ENCODE measurements around the gene C19orf25. TPM values are rescaled to one million over a fixed set of nuclear protein-coding genes. Genes with fewer than 3 reads are reported as not detected.

The C19orf25 gene
- total and polyA plus RNA-seq, 2 of the 13 experiments (the other 11 are each of a cell fraction or from before 2014, with no cell fraction given) = 14.2 to 32.4 TPM

- TF ChIP-seq ZBTB7B (CRISPR knock-in tag; IDR thresholded peaks at IDR 0.05) (no peak; the same call in 1 of the 2 replicates), ZNF331 (CRISPR knock-in tag; IDR thresholded peaks at IDR 0.05) (no peak), FOXA1 (IDR thresholded peaks at IDR 0.05) (no peak), FOXA1 (CRISPR knock-in tag; IDR thresholded peaks at IDR 0.05) (0 out of 2 replicates have a peak, but pooled peaks have one; percentile 7), KDM4B (CRISPR knock-in tag; IDR thresholded peaks at IDR 0.05) (no peak), ZFP36L2 (CRISPR knock-in tag; IDR thresholded peaks at IDR 0.05) (no peak), MTF2 (CRISPR knock-in tag; IDR thresholded peaks at IDR 0.05; ENCODE audit: borderline replicate concordance) (no peak), CSRNP2 (CRISPR knock-in tag; conservative IDR thresholded peaks at IDR 0.05; ENCODE audit: low read depth) (no peak), WIZ (CRISPR knock-in tag; IDR thresholded peaks at IDR 0.05) (no peak), ZNF343 (CRISPR knock-in tag; IDR thresholded peaks at IDR 0.05) (no peak), SPEN (CRISPR knock-in tag; IDR thresholded peaks at IDR 0.05; ENCODE audit: low read depth) (peak; percentile 70), ZIK1 (CRISPR knock-in tag; IDR thresholded peaks at IDR 0.05; ENCODE audit: borderline replicate concordance, low read depth) (no peak), BRF2 (CRISPR knock-in tag; IDR thresholded peaks at IDR 0.05) (no peak), ZNF775 (CRISPR knock-in tag; IDR thresholded peaks at IDR 0.05; ENCODE audit: borderline replicate concordance) (no peak), JUND (CRISPR knock-in tag; IDR thresholded peaks at IDR 0.05) (no peak), PCBP1 (IDR thresholded peaks at IDR 0.05; ENCODE audit: borderline replicate concordance, low read depth, low read length) (0 out of 2 replicates have a peak, but pooled peaks have one; percentile 63), ZNF644 (CRISPR knock-in tag; IDR thresholded peaks at IDR 0.05; ENCODE audit: low read depth) (no peak), ZNF737 (CRISPR knock-in tag; IDR thresholded peaks at IDR 0.05; ENCODE audit: borderline replicate concordance) (no peak)
- TF ChIP-seq, protein P1, sequence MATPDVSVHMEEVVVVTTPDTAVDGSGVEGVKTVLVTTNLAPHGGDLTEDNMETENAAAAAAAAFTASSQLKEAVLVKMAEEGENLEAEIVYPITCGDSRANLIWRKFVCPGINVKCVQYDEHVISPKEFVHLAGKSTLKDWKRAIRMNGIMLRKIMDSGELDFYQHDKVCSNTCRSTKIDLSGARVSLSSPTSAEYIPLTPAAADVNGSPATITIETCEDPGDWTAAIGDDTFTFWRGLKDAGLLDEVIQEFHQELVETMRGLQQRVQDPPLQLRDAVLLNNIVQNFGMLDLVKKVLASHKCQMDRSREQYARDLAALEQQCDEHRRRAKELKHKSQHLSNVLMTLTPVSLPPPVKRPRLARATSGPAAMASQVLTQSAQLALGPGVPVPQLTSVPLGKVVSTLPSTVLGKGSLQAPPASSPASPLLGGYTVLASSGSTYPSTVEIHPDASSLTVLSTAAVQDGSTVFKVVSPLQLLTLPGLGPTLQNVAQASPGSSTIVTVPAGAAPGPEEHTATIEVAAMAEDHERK (CRISPR knock-in tag; IDR thresholded peaks at IDR 0.05; ENCODE audit: low read depth) = no peak
- TF ChIP-seq, protein P2, sequence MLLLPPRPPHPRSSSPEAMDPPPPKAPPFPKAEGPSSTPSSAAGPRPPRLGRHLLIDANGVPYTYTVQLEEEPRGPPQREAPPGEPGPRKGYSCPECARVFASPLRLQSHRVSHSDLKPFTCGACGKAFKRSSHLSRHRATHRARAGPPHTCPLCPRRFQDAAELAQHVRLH (CRISPR knock-in tag; IDR thresholded peaks at IDR 0.05; ENCODE audit: borderline replicate concordance, low read depth) = no peak
- TF ChIP-seq, protein P3, sequence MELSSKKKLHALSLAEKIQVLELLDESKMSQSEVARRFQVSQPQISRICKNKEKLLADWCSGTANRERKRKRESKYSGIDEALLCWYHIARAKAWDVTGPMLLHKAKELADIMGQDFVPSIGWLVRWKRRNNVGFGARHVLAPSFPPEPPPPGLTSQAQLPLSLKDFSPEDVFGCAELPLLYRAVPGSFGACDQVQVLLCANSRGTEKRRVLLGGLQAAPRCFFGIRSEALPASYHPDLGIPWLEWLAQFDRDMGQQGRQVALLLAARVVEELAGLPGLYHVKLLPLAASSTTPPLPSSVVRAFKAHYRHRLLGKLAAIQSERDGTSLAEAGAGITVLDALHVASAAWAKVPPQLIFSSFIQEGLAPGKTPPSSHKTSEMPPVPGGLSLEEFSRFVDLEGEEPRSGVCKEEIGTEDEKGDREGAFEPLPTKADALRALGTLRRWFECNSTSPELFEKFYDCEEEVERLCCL (CRISPR knock-in tag; IDR thresholded peaks at IDR 0.05; ENCODE audit: borderline replicate concordance) = no peak
- TF ChIP-seq, protein P4, sequence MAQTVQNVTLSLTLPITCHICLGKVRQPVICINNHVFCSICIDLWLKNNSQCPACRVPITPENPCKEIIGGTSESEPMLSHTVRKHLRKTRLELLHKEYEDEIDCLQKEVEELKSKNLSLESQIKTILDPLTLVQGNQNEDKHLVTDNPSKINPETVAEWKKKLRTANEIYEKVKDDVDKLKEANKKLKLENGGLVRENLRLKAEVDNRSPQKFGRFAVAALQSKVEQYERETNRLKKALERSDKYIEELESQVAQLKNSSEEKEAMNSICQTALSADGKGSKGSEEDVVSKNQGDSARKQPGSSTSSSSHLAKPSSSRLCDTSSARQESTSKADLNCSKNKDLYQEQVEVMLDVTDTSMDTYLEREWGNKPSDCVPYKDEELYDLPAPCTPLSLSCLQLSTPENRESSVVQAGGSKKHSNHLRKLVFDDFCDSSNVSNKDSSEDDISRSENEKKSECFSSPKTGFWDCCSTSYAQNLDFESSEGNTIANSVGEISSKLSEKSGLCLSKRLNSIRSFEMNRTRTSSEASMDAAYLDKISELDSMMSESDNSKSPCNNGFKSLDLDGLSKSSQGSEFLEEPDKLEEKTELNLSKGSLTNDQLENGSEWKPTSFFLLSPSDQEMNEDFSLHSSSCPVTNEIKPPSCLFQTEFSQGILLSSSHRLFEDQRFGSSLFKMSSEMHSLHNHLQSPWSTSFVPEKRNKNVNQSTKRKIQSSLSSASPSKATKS (CRISPR knock-in tag; IDR thresholded peaks at IDR 0.05) = no peak
These were observed 33.9 kb upstream of the C19orf25 start, which contains the start of gene ADAMTSL5 (continued) for GRCh38 chr19:1512671-1513498.
